A673 (cell line): ENCODE measurements around the gene POU3F3.

ENCODE experiments used
- EZH2 ChIP-seq: fragments of 200-600 bp; sonication (generic); IDR thresholded peaks from 2 replicates; pipeline ENCODE4 v1.6.1; 2017; ENCODE audit warnings: borderline replicate concordance, low read depth, mild to moderate bottlenecking, mixed read lengths, antibody characterized with exemption, low read length; ENCODE audit not compliant: poor library complexity, severe bottlenecking
- TF ChIP-seq, protein P1 (sequence below): fragments of 300-800, 200-600 bp; sonication (generic); conservative IDR thresholded peaks from 2 replicates; pipeline ENCODE4 v1.5.1; 2017; ENCODE audit warnings: low read depth, mild to moderate bottlenecking, antibody characterized with exemption, low read length, moderate library complexity, mixed read lengths

DNA sequence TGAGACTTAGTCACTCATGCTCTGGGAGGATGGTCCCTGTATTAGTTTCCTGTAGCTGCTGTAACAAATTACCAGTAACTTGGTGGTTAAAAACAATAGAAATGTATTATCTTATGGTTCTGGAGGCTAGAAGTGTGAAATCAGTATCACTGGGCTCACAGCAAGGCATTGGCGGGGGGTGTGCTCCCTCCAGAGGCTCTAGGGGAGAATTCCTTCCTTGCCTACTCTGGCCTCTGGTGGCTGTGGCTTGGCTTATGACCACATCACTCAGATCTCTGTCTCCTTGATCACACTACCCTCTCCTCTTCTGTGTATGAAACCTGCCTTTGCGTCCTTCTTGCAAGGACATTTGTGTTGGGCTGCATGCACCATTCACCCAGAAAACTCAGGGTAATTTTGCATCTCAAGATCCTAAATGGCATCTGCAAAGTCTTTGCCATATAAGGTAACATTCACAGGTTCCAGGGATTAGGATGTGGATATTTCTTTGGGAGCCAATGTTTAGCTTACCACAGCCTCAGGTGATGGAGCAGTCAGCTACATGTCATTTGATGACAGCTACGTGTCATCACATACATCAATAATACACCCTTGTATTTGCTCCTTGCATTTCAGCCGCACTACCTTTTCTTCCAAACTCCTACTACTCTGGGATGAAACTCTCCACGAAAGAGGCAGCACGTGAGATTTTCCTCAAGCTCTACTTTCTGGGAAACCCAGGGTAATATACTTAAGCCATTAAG, 49.6 kb upstream of the POU3F3 start:
- TF ChIP-seq, protein P1, sequence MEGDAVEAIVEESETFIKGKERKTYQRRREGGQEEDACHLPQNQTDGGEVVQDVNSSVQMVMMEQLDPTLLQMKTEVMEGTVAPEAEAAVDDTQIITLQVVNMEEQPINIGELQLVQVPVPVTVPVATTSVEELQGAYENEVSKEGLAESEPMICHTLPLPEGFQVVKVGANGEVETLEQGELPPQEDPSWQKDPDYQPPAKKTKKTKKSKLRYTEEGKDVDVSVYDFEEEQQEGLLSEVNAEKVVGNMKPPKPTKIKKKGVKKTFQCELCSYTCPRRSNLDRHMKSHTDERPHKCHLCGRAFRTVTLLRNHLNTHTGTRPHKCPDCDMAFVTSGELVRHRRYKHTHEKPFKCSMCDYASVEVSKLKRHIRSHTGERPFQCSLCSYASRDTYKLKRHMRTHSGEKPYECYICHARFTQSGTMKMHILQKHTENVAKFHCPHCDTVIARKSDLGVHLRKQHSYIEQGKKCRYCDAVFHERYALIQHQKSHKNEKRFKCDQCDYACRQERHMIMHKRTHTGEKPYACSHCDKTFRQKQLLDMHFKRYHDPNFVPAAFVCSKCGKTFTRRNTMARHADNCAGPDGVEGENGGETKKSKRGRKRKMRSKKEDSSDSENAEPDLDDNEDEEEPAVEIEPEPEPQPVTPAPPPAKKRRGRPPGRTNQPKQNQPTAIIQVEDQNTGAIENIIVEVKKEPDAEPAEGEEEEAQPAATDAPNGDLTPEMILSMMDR: no peak
- TF ChIP-seq EZH2: no peak
